HepG2 (cell line): Measurements from ENCODE around the gene GPR176. TPM values are rescaled to one million over a fixed set of nuclear protein-coding genes. Genes with fewer than 3 reads are reported as not detected.

Experiments used
- ATAC-seq: fragments of 200-7000 bp; cut with Tn5 transposase; 3 replicates; pipeline ENCODE4 v1.9.1; 2020; ENCODE audit warnings: mild to moderate bottlenecking, moderate library complexity
- BruUV-seq: library from RNA; stranded (reverse); fragments of 400-500 nt; replicated peaks from 2 replicates; lab custom pipeline; 2021; lab: Mats Ljungman, UMichigan
- CTCF ChIA-PET: fragments of 300-600 bp; formaldehyde crosslinking; extraction: SDS; loops from one replicate; lab custom pipeline; 2021; ENCODE audit warnings: low total read pairs, inconsistent platforms, low intra/inter-chr PET ratio; lab: Yijun Ruan, JAX
- POLR2A ChIA-PET: fragments of 350-600 bp; sonication (Branson Sonifier 250); formaldehyde crosslinking; loops from one replicate; lab custom pipeline; 2020; ENCODE audit warnings: antibody characterized with exemption, inconsistent platforms; lab: Yijun Ruan, JAX
- DNase-seq: peaks from one replicate; pipeline ENCODE4 v3.0.0-alpha.2; 2015; ENCODE audit warnings: low spot score
- FAIRE-seq: peaks from 3 replicates; lab custom pipeline; 2011; peaks lifted over from hg19 to GRCh38; lab: Jason Lieb, UNC
- H2AFZ ChIP-seq: one replicate; pipeline ENCODE4 v1.6.1; 2011; ENCODE audit warnings: low read length, inconsistent platforms
- H3K27ac ChIP-seq: fragments of 300-600 bp; 3 replicates; pipeline ENCODE4 v1.8.0; 2011; ENCODE audit warnings: mixed run types, mild to moderate bottlenecking, mixed read lengths, low read length, inconsistent platforms; ENCODE audit not compliant: insufficient read depth; ENCODE audit errors: extremely low read length
- H3K27me3 ChIP-seq, 2 experiments: fragments of 200-600 bp in 1 of 2; 2 replicates in 1 of 2; 3 replicates in 1 of 2; pipeline versions ENCODE4 v1.6.0 to v1.8.0; 2011; ENCODE audit warnings: low read length in 2 of 2, mild to moderate bottlenecking in 2 of 2, moderate library complexity in 2 of 2, inconsistent platforms in 1 of 2; ENCODE audit not compliant: insufficient read depth in 2 of 2, control insufficient read depth in 1 of 2
- H3K36me3 ChIP-seq, 2 experiments: fragments of 200-600 bp in 1 of 2; replicated peaks in 1 of 2; 2 replicates in 1 of 2; 3 replicates in 1 of 2; pipeline versions ENCODE4 v1.5.1 to v1.8.0; 2011; ENCODE audit warnings: low read length in 2 of 2, inconsistent platforms in 1 of 2; ENCODE audit not compliant: insufficient read depth in 2 of 2, control insufficient read depth in 1 of 2
- H3K4me1 ChIP-seq: 2 replicates; pipeline ENCODE4 v1.5.1; 2012; ENCODE audit warnings: low read length, inconsistent platforms; ENCODE audit not compliant: insufficient read depth
- H3K4me2 ChIP-seq: 2 replicates; pipeline ENCODE4 v1.6.0; 2011; ENCODE audit warnings: low read depth, low read length, inconsistent platforms
- H3K4me3 ChIP-seq, 3 experiments: fragments of 200-600 bp in 1 of 3; sonication (generic), shearing (Covaris generic) in 1 of 3; replicated peaks in 1 of 3; 2 replicates each; pipeline ENCODE4 v1.5.1; 2011 to 2016; ENCODE audit warnings: low read length in 3 of 3, inconsistent platforms in 2 of 3, low read depth in 2 of 3, mild to moderate bottlenecking in 2 of 3, control low read depth in 1 of 3, mixed read lengths in 1 of 3; ENCODE audit not compliant: insufficient read depth in 1 of 3
- H3K79me2 ChIP-seq: one replicate; pipeline ENCODE4 v1.6.1; 2011; ENCODE audit warnings: low read length, inconsistent platforms; ENCODE audit not compliant: insufficient read depth
- H3K9ac ChIP-seq: 2 replicates; pipeline ENCODE4 v1.6.0; 2011; ENCODE audit warnings: mild to moderate bottlenecking, low read depth, low read length, inconsistent platforms; ENCODE audit not compliant: insufficient read depth
- H3K9me3 ChIP-seq: 2 replicates; pipeline ENCODE4 v1.5.1; 2012; ENCODE audit warnings: mild to moderate bottlenecking, low read length
- H4K20me1 ChIP-seq: 2 replicates; pipeline ENCODE4 v1.6.0; 2011; ENCODE audit warnings: inconsistent platforms, mild to moderate bottlenecking, low read length, moderate library complexity; ENCODE audit not compliant: insufficient read depth
- CHD2 ChIP-seq: IDR thresholded peaks from 2 replicates; pipeline ENCODE4 v1.6.1; 2011; ENCODE audit warnings: low read depth, low read length, improper control_type of control experiment
- PBX2 ChIP-seq: IDR thresholded peaks from 2 replicates; pipeline ENCODE4 v1.6.1; 2016; ENCODE audit warnings: control low read depth
- SNRNP70 ChIP-seq: fragments of 200-400 bp; formaldehyde crosslinking; IDR thresholded peaks from 2 replicates; pipeline ENCODE4 v1.6.1; 2017; ENCODE audit warnings: mild to moderate bottlenecking, low read depth, low read length, moderate library complexity
- ZNF549 ChIP-seq: sonication (generic); formaldehyde crosslinking; IDR thresholded peaks from 2 replicates; pipeline ENCODE4 v1.5.0; 2020; ENCODE audit warnings: missing genetic modification reagents
- WGBS: methylation state at CpG from one replicate; pipeline ENCODE4 v1.1.6; 2017; ENCODE audit warnings: low lambda C conversion rate; 5-methylcytosine and 5-hydroxymethylcytosine counted together
- in situ Hi-C: cut with HindIII; loops from 2 replicates; pipeline ENCODE4 v1.10.0; 2017; ENCODE audit warnings: low pct_unique_long_range_greater_than_20kb; ENCODE audit not compliant: extremely low pct_ligation_motif_present
- intact Hi-C: fragments of 100-400 bp; cut with micrococcal nuclease; formaldehyde crosslinking; loops from one replicate; pipeline ENCODE4 v1.10.0; 2022; ENCODE audit not compliant: unreplicated experiment
- polyA plus RNA-seq, 8 experiments: library from polyadenylated mRNA; depleted of rRNA in 3 of 8; stranded (reverse) in 7 of 8; unstranded in 1 of 8; fragments of >200 nt; fragmentation: Illumina TruSeq in 4 of 8; extraction: Trizol in 4 of 8; gene quantifications; 2 replicates each; pipeline versions ENCODE4 v1.2.1 to v1.2.3, GENCODE V29; 2011 to 2016; ENCODE audit warnings: low read depth in 4 of 8, missing spikeins in 1 of 8, mixed read lengths in 1 of 8; ENCODE audit not compliant: insufficient read depth in 1 of 8
- total RNA-seq, 5 experiments: library from RNA; depleted of rRNA; stranded (reverse); fragments of >200 nt; fragmentation: Illumina TruSeq; extraction: Trizol; gene quantifications; 2 replicates each; pipeline ENCODE4 v1.2.3, GENCODE V29; 2016; ENCODE audit warnings: low read depth in 1 of 5
- TF ChIP-seq, protein P1 (sequence below): sonication (generic); formaldehyde crosslinking; IDR thresholded peaks from 2 replicates; pipeline ENCODE4 v1.4.0; 2020; ENCODE audit warnings: mild to moderate bottlenecking, missing genetic modification reagents
- TF ChIP-seq, protein P2 (sequence below): sonication (generic); formaldehyde crosslinking; IDR thresholded peaks from 2 replicates; pipeline ENCODE4 v1.9.0; 2021; ENCODE audit warnings: missing genetic modification reagents, mild to moderate bottlenecking, borderline replicate concordance

The GPR176 gene
- total and polyA plus RNA-seq, 2 of the 13 experiments (the other 11 are each of a cell fraction or from before 2014, with no cell fraction given), result 0.11 to 0.20 TPM

DNA sequence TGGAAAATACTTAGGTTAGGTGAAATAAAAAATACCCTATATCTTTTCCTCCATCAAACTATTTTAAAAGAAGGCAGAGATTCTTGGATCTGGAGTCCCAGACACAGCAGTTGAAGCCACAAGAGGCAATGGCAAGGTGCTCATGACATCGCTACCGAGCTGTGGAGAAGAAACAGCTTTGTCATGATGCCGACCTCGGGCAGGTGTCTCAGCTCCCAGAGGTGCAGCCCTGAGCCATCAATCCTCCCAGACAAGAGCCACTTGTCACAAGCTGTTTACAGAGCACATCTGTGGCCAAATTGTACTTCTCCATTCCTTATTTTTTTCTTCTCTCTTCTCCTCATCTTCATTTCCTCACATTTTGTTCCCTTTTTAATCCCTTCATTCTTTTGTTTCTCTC, 50.8 kb downstream of the GPR176 start:
- 29% methylated on average over 4 of the region's 4 CpGs for WGBS
- no peaks in the 10 kb centered on the region for H3K9me3 ChIP-seq
- H3K9ac ChIP-seq, result no peak overlapping the region
- intact Hi-C loops (no loop called here), in situ Hi-C loops (no loop called here)
- peaks cover 0 to 8% of the 10 kb centered on the region in 2 experiments; a peak in 2 of 5 replicates for H3K27me3 ChIP-seq
- no peaks in the 10 kb centered on the region for H3K79me2 ChIP-seq
- FAIRE-seq, result no peak
- DNase-seq, result no peak
- BruUV-seq, result no TSS peak
- no peaks in the 10 kb centered on the region for H3K36me3 ChIP-seq
- no peaks in the 10 kb centered on the region for H3K4me1 ChIP-seq
- no peak overlapping the region for H3K4me3 ChIP-seq
- no peak overlapping the region for H3K27ac ChIP-seq
- no peak overlapping the region for H3K4me2 ChIP-seq
- TF ChIP-seq CHD2, result no peak
- no peak for TF ChIP-seq ZNF549 (CRISPR knock-in tag)
- TF ChIP-seq, protein P1, sequence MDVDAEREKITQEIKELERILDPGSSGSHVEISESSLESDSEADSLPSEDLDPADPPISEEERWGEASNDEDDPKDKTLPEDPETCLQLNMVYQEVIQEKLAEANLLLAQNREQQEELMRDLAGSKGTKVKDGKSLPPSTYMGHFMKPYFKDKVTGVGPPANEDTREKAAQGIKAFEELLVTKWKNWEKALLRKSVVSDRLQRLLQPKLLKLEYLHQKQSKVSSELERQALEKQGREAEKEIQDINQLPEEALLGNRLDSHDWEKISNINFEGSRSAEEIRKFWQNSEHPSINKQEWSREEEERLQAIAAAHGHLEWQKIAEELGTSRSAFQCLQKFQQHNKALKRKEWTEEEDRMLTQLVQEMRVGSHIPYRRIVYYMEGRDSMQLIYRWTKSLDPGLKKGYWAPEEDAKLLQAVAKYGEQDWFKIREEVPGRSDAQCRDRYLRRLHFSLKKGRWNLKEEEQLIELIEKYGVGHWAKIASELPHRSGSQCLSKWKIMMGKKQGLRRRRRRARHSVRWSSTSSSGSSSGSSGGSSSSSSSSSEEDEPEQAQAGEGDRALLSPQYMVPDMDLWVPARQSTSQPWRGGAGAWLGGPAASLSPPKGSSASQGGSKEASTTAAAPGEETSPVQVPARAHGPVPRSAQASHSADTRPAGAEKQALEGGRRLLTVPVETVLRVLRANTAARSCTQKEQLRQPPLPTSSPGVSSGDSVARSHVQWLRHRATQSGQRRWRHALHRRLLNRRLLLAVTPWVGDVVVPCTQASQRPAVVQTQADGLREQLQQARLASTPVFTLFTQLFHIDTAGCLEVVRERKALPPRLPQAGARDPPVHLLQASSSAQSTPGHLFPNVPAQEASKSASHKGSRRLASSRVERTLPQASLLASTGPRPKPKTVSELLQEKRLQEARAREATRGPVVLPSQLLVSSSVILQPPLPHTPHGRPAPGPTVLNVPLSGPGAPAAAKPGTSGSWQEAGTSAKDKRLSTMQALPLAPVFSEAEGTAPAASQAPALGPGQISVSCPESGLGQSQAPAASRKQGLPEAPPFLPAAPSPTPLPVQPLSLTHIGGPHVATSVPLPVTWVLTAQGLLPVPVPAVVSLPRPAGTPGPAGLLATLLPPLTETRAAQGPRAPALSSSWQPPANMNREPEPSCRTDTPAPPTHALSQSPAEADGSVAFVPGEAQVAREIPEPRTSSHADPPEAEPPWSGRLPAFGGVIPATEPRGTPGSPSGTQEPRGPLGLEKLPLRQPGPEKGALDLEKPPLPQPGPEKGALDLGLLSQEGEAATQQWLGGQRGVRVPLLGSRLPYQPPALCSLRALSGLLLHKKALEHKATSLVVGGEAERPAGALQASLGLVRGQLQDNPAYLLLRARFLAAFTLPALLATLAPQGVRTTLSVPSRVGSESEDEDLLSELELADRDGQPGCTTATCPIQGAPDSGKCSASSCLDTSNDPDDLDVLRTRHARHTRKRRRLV (CRISPR knock-in tag), result no peak
- POLR2A ChIA-PET, result no interaction called here
- CTCF ChIA-PET, result no interaction called here
- no peak overlapping the region for H2AFZ ChIP-seq
- H4K20me1 ChIP-seq, result no peaks in the 10 kb centered on the region; the same call in 1 of the 2 replicates
- ATAC-seq, result no peak

- intact Hi-C loops, result no loop called here
- H3K36me3 ChIP-seq, result no peaks in the 10 kb centered on the region
- H3K27ac ChIP-seq, result no peak overlapping the region
- FAIRE-seq (no peak), DNase-seq (no peak), ATAC-seq (no peak)
- ChIA-PET CTCF (no interaction called here), POLR2A (no interaction called here)
- 61% methylated on average over 2 of the region's 2 CpGs for WGBS
- no peak overlapping the region for H3K4me3 ChIP-seq
- in situ Hi-C loops, result no loop called here
- no peak overlapping the region for H3K4me2 ChIP-seq
- H3K79me2 ChIP-seq, result no peaks in the 10 kb centered on the region
- H4K20me1 ChIP-seq, result no peaks in the 10 kb centered on the region; the same call in 1 of the 2 replicates
- no peak overlapping the region for H3K9ac ChIP-seq
- BruUV-seq, result no TSS peak
- H3K9me3 ChIP-seq, result no peaks in the 10 kb centered on the region
- H3K4me1 ChIP-seq, result no peaks in the 10 kb centered on the region
- no peak overlapping the region for H2AFZ ChIP-seq
- peaks cover 0 to 8% of the 10 kb centered on the region in 2 experiments; a peak in 2 of 5 replicates for H3K27me3 ChIP-seq
- TF ChIP-seq SNRNP70 (no peak), PBX2 (CRISPR knock-in tag) (no peak)
- TF ChIP-seq, protein P2, sequence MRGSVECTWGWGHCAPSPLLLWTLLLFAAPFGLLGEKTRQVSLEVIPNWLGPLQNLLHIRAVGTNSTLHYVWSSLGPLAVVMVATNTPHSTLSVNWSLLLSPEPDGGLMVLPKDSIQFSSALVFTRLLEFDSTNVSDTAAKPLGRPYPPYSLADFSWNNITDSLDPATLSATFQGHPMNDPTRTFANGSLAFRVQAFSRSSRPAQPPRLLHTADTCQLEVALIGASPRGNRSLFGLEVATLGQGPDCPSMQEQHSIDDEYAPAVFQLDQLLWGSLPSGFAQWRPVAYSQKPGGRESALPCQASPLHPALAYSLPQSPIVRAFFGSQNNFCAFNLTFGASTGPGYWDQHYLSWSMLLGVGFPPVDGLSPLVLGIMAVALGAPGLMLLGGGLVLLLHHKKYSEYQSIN (CRISPR knock-in tag), result no peak
Observed at GRCh38 chr15:39868396-39868795, 51.7 kb downstream of the GPR176 start.
